ENCODE data around the gene MRPS33.

GRCh38 chr7:140981951-140982350, 32.8 kb downstream of the MRPS33 start:
- TF ChIP-seq EZH2 (IDR thresholded peaks at IDR 0.05; ENCODE audit: insufficient read depth, poor library complexity, severe bottlenecking) (no peak), EZH2phosphoT487 (IDR thresholded peaks at IDR 0.05; ENCODE audit: insufficient read depth, low read depth) (no peak)

Data from GM23248 (cell line).